Activated T-cell treated with anti-CD3 and anti-CD28 coated beads, Interleukin-2, amount 50 U/mL, for 1 hour (primary cell): ENCODE data around the gene PPP6R2.

Experiments used
- DNase-seq: peaks from one replicate; pipeline ENCODE4 v3.0.0-alpha.2; 2020

Gene PPP6R2

DNA sequence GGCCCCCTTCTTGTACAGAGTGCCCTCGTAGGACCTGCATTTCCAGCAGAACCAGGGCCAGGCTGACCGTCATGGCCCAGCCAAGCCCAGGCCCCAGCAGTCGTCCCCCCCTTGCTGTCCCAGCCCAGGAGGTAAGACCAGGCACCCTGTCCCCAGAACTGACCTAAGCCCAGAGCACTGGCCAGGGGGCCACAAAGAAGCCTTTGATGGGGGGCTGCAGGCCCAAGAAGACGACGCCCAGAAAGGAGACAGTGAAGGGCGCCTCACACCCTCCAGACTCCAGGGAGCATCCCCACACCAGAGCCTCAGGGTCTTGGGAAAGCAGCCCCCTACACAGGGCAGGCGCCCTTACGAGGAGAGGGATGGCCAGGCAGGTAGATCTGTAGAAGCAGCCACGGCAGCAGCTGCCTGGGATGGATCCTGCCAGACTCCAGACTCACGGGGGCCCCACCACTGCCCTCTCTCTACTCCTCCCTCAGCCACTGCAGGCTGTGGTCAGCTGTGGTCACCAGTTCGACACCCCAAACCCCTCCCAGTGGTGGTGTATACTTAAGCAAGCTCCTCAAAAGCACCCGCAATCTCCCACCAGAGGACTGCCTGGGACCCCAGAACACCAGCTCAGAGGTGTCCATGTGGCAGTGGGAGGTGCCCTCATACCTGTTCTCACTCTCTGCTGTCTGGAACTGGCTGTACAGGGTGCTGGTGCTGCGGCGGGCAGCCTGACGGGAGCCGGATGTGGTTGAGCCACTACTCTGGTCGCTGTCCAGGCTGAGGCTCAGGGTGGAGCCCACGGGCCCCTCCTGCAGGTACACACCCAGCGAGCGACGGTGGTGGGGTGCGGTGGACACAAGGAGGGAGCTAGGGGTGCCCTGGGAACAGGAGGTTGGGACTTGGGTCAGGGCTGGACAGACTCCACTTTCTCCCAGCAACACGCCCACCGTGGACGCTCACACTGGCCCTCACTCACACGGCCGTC is 104.7 kb downstream of the PPP6R2 start:
- DNase-seq = no peak

DNA sequence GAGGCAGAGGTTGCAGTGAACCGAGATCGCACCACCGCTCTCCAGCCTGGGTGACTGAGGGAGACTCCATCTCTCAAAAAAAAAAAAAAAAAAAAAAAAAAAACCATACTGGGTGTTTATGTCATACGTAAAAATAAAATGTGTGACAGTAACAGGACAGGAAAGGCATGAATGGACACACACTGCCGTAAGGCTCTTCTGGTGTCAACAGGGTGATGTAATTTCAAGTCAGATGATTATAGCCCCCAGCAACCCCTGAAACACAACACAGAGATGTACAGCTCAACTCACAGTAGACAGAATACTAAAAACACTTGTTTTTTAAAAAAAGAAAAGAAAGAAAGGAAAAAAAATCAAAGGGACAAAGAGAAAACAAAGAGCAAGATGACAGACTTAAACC is 109.5 kb downstream of the PPP6R2 start:
- DNase-seq = no peak

DNA sequence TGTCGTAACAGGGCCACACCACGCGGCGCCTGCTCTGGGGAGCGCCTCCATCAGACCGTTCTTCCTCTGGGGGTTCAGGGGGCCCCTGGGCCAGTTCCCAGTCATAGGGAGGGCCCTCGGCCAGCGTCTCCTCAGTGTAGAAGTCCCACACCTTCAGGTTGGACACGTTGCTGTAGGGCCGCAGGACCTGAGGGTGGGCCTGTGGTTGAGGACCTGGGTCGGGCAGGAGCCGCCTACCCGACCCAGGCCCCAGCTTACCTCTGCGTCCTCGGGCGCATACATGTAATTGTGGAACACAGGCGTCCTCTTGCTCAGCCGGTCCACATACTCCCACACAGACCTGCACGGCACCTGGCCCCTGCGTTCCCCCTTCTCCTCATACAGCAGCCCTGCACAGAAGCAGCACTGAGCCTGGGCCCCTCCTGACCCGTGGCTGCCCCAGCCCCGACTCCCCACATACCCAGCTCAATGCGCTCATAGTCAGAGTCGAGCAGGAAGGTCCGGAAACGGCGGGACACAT is 111.5 kb downstream of the PPP6R2 start:
- DNase-seq = no peak

DNA sequence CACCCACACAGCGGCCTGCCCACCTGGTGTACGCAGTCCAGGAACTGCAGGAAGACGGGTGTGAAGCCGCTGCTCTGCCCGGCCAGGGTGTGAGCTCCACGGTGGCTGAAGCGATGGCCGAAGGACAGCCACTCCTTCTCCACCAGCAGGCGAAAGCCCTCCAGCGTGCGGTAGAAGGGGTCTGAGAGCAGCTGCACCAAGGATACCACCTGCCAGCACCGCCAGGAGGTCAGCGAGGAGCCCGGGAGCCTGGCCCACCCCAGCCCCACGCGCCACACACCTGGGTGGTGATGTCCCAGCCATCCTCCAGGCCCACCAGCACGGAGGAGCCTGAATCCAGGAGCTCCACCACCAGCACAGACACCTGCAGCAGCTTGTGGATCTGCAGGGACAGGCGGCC is 112.1 kb downstream of the PPP6R2 start:
- no peak for DNase-seq

DNA sequence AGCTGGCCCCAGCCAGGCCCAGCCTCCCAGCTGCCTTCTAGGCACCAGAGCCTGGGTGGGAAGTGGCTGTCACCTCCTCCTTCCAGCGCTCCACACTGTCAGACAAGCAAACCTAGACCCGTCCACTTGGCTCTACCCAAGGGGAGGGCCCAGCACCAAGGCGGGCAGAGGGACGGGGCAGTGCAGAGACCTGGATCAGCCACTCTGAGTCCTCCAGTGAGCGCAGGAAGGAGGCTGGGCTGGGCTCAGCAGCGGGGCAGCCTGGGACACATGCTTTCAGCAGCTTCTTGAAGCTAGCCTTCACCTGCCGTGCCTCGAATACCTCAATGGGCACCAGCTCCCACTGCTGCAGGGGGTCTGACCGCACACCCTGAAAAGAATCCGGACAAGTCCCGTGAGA is 112.9 kb downstream of the PPP6R2 start:
- DNase-seq = no peak

DNA sequence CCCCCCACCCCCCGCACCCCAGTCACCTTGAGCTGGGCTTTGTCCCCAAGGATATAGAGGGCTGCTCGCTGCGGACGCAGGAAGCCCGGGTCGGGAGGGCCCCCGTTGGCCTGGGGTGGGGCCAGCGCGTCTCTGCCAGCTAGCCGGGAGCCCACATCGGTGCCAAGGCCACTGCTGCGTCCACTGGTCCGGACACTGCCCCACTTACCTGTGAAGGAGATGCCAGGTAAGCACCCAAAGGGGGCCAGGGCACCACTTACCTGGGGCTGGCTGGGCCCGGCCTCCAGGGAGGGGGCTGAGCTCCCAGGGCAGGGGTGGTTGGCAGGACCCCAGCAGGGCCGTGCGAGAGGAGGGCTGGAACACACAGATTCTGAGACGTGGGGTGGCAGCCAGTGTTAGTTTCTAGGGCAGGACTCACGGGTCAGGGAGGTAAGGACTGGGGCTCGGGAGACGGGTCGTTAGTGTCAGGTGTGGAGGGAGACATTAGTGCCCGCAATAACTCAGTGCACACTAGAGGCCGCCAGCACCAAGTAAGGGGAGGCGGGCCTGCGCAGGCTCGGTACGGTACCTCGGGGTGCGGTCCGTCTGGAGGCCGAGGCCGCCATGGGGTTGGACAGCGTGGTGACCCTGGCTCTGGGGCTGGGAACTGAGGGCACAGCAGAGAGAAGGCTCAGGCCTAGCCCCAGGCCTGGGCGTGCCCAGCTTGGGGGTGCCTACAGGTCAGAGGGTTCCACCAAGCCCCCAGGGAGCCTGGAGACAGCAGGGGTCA is 113.5 kb downstream of the PPP6R2 start:
- DNase-seq = no peak

DNA sequence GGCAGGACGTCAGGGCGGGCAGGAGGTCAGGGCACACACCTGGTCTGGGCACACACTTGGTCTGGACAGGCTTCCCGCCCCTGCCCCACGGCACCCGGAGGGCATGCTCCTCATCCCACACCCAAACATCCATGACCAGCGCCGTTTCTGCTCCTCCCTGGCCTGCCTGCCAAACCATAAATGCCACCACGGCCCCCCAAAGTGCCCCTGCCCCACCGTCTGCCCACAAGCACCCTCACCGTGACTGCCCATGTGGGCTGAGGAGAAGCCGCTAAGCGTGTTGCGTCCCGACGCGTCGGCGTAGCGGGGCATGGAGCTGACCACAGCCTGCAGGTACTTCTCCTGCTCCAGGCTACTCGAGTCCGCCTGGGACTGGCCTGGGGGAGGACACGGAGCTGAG is 115.9 kb downstream of the PPP6R2 start:
- DNase-seq = no peak

DNA sequence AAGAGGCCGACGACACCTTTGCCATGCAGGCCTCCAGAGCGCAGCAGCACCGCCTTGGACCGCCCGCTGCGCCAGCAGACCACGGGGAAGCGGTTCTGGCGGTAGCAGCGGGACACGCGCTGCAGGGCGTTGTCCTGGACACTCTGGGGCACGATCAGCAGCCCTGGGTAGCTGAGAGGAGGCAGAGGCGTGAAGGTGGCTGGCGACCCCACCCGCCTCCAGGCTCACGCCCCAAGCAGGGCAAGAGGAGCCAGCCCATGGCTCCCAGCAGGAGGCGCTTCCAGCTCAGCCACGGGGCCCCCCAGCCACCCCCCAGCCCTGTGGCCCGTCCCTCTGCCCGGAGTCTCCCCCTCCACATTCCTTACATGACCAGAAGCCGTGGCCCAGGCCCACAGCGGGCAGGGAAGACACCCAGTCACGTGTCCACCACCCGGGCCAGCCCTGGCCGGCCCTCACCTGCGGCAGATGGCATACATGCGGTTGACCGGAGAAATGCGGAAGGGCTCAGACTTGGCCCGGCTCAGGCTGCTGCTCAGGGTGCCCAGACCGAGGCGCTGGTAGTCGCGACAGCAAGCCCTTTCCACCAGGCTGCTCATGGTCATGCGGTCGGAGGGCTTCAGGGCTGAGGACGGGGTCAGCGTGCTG is 116.5 kb downstream of the PPP6R2 start:
- DNase-seq = no peak

DNA sequence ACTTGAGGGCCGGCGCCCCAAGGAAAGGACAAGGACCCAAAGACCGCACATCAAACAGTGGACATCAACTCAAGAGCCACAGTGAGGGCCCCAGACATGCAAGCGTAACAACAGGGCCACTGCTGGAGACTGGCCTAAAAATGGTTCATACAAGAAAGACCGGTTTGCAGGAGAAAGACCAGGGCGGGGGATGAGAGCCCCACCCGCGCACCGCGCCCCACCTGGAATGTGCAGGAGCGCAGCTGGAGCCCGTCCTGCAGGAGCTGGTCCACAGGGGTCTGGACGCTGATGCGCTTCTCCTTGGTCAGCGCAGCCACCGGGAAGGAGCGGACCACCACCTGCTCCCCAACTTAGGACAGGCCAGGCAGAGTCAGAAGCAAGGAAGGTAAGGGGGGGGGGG is 117.8 kb downstream of the PPP6R2 start:
- DNase-seq = no peak

DNA sequence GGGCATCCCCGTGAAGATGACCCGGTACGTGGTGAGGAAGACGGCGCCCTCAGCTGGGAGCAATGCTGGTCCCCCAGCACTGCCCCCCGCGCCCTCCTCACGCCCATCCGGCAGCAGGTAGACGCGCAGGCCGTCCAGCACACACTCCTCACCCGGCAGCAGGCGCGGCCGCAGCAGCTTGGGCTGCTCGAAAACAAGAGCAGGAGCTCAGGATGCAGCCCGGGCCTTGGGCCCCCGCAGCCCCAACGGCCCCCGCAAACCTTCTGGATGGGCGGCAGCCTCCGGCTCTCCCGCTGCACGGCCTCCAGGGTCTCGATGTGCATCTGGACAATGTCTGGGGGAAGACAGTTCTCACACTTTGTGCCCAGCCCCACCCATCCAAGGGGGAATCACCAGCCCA is 118.4 kb downstream of the PPP6R2 start:
- DNase-seq = no peak

DNA sequence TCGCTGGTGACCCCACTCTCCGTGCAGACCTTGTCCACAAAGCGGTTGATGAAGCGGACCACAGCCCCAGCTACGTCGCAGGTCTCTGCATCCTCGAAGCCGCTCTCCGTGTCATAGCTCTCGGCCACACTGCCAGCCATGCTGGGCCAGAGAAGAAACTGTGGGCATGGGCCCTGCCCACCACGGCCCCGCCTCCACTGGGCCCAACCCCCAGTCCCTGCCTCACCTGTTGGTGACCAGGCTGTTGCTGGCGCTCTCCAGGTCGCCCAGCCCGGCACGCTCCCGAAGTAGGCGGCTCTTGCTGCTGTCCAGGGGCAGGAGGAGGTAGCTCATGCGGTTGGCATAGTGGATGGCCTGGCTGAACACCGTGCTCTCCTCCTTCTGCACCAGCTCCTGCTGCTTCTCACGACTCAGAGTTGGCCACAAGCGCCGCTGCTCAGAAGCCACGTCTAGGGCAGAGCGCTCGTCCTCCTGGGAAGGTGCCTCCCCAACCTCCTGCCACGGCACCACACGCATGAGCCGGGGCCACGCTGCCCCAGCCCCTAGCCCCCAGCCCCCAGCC is 118.9 kb downstream of the PPP6R2 start:
- DNase-seq = no peak

DNA sequence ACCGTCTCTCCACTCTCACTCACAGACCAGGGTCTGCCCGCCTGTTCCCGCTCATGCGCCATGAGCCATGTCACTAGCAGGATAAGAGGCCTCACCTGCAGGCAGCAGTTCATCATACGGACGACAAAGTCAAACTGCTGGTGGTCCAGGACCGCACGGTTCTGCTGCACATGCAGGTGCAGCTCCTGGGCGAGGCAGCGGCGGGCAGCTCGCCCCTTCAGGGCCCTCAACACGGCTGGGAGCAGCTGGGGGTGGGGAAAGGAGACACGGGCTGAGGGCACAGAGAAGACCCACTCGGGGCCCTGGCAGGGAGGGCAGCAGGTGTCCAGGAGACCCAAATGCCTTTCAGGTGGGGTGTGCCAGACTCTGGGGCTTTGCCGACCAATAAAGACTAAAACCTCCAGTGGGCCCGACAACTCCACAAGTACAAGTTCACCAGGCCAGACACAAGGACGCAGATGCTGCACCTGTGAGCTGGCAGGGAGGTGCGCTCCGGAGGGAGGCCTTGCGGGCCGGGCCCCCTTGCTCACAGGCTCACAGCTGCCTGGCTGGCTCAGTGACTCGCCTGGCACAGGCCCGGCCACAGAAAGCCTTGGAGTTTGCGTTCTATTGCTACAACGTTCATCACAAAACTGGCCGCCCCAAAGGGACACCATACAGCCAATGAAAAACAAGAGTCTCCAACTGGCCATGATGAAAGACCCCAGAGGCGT is 120.2 kb downstream of the PPP6R2 start:
- DNase-seq = no peak

DNA sequence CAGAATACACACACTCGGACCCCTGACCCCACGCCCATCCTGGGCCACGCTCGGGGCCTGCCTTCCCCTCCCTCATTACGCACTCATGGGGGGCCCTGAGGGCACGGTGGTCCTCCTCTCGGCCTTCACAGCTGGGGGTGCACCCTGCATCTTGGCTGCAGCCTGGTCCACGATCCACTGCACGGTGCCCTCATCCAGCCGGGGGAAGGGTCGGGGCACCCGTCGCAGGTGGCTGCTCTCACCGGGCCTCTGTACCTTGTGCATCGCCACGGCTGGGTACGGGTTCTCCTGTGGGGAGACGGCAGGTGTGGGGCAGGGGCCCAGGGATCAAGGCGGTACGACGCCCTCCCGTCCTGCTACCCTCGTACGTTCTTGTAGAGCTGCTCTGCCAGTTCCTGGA is 121.3 kb downstream of the PPP6R2 start:
- no peak for DNase-seq

DNA sequence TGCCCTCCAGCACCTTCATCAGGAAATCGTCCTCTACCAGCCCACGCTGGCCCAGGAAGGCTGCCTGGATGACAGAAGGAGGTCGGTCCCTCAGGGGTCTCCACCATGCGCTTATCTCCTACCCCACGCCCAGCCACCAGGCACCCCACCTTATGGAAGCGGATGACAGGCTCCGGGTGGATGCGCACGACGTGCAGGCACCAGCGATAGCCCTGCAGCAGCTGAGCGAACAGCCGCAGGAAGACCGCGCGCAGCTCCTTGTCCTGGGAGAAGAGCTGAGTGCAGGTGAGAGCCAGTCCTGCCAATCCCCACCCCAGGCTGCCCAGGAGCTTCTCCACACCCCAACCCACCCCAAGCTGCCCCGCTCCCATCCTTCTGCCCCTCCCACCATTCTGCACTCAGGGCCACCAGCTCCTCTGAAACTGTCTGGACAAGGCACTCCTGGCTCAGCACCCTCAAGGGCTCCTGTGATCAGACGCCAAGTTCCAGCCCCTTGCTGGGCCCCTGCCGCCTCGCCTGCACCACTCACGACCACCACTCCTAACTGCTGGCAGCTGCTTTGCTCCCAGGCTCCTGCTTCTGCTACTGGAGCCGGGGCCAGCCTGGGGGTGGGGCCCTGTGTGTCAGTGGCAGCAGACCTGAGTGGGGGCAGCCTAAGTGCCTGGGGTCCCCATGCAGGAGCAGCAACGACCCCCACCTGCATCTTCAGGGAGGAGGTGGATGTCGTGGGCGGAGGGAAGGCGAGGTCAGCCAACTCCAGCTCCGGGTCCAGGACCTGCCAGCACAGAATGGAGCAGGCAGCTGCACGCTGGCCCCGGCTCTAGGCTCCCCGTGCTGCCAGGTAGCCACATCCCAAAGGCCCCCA is 122.2 kb downstream of the PPP6R2 start:
- DNase-seq = no peak

DNA sequence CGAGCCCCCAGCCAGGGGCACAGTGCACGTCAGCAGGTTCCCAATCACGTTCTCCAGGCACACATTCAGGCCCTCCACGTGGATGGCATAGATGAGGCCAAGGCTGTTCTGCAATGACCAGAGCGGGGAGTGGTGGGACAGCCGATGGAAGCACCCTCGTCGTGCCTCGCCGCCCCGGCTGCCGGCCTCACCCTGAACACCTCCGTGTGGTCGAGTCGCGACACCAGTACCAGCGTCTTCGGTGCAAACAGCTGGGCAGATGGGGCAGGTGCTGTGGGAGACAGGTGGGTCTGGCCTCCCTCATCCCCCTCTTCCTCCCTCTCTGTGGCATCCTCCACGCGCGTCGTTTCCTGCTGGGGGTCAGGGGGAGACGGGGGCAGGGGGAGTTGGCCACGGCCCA is 124.2 kb downstream of the PPP6R2 start:
- DNase-seq = no peak

DNA sequence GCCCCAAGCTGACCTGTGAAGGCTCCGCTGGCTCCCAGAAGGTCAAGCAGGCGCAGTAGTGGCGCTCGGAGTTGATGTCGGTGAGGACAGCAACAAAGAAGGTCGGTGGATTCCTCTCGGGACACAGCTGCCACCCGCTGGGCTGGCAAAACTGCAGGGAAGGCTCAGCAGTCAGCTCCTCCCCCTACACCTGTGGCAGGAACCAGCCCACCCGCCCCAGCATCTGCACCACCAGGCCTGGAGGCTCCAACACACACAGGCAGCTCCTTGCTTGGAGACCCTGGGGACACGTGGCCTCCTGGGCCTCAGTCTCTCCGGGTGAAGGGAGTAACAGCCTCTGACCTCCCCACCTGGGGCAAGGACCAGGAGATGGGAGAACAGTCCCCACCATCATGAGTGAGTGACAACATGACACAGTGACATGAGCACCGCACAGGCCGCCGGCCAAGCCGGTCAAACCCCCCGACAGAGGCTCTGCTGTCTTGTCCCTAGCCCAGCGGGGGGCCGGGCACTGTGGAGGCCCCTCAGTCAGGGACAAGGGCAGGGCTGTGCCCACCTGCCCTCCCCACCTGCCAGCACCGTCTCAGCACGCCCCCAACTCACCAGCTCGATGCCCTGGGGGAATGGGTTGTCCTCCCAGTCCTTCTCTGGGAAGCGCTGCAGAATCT is 124.8 kb downstream of the PPP6R2 start:
- no peak for DNase-seq

DNA sequence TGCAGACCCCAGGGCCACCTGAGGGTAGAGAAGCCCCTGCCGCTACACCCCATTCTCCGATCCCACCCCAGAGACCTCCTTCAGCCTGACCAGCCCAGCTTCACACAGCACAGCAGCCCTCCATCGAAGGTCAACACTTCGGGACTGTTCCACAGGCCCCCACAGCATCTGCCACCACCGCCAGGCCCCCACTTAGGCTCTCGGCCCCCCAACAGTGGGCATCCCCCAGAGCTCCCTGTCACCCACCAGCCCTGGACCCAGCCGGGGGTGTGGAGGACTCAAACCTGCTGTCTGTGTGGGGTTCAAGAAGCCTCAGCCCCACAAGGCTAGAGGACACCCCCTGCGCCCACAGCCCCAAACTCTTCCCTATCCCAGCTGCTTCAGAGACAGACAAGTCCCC is 125.5 kb downstream of the PPP6R2 start:
- no peak for DNase-seq

DNA sequence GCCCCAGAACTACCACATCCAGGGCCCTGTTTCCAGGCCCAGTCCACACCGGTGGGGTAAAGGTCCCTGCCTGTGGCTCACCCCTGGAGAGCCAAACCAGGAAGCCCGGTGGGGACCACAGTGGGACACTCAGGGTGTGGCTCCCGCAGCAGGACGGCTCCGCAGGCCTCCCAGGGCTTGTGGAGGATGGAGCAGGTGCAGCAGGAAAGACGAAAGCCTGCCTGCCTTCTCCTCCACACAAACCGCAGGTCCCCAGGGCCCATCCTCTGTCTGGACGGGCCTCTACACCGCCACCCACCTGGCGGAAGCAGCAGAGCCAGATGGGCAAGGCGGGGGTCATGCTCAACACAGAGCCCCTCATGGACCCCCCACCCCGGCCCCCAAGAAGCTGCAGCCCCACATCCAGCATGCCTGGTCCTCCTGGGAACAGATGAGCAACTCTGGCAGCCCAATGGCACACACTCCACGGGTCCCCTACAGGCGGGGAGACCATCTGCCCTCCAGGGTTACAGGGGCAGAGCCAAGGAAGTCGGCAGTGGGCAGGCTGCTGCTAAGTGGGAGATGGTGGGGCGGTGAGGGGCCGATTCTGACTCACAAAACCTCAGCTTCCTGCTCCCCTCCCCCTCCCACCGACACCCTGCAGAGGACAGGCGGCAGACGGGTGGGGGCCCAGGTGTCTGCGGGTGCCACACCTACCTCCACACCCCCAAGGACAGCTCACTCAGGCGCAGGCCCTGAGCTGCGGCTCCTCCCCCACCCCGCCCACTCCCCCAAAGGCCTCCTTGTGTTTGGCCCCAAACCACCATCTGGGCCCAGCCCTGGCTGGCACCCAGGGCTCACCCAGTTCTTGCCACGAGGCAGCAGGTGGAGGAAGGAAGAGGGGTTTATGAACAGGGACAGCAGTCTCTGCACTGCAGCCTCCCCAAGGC is 126.5 kb downstream of the PPP6R2 start:
- DNase-seq = peak; percentile 93

DNA sequence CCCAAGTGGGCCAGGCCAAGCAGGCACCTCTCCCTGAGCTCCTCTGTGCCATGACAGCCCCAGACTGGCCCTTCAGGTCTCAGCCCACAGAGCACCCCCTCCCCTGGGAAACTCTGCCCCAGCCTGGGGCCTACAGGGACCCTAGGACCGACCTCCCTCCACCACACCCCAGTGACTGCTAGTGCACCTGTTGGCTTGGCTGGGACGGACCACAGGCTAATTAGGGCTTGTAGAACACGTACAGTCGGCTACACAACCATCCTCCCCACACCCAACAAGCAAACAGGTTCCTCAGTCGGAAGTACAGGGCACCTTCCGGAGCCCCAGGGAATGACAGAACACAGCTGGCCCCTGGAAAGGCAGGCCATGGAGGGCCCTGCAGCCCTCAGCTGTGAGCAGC is 127.4 kb downstream of the PPP6R2 start:
- no peak for DNase-seq
